KOPT-K1 (cell line): ENCODE results near the gene LEKR1.
"Not testable (repeated sequence)": the region's sequence is repeated elsewhere in the genome, so short reads cannot be mapped to it uniquely, and the experiment has no call there.

Experiments
- H3K27ac ChIP-seq: fragments of 200-600 bp; sonication (generic); 2 replicates; pipeline ENCODE4 v1.5.1; 2016; ENCODE audit warnings: antibody characterized with exemption, mild to moderate bottlenecking, low read depth, low read length; ENCODE audit not compliant: poor library complexity, severe bottlenecking
- H3K36me3 ChIP-seq: fragments of 200-600 bp; sonication (generic); 2 replicates; pipeline ENCODE4 v1.5.1; 2017; ENCODE audit warnings: antibody characterized with exemption, mild to moderate bottlenecking, low read length, moderate library complexity; ENCODE audit not compliant: insufficient read depth
- H3K9me3 ChIP-seq: fragments of 200-600 bp; sonication (generic); 2 replicates; pipeline ENCODE4 v1.5.1; 2017; ENCODE audit warnings: antibody characterized with exemption, low read length, mild to moderate bottlenecking; ENCODE audit not compliant: insufficient read depth, poor library complexity, severe bottlenecking

LEKR1 gene

DNA sequence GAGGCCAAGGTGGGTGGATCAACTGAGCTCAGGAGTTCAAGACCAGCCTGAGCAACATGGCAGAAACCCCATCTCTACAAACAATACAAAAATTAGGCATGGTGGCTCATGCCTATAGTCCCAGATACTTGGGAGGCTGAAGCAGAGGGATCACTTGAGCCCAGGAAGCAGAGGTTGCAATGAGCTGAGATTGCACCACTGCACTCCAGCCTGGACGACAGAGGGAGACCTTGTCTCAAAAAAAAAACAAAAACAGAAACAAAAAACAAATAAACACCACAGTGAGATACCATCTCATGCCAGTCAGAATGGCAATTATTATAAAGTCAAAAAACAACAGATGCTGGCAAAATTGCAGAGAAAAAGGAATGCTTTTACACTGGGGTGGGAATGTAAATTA, 69.2 kb downstream of the LEKR1 start:
- H3K27ac ChIP-seq, H3K9me3 ChIP-seq, H3K36me3 ChIP-seq: not testable (repeated sequence)

DNA sequence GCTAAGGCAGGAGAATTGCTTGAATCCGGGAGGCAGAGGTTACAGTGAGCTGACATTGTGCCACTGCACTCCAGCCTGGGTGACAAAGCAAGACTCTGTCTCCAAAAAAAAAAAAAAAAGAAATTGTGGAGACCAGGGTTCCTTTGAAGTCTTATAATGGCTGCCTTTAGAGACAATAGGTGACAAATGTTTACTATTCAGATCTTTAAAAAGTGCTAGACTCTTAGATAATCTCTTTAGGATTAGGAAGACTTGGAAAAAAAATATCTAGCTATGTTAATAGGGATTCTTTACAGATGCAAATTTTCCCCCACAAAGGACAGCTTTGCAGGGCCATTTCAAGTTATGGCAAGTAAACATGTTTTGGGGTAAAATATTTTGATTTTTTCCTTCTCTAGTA, 71.7 kb downstream of the LEKR1 start:
- H3K9me3 ChIP-seq, H3K36me3 ChIP-seq, H3K27ac ChIP-seq: not testable (repeated sequence)

- Histone ChIP-seq H3K36me3 (no peaks in the 10 kb centered on the region), H3K9me3 (peaks cover 3% of the 10 kb centered on the region), H3K27ac (no peak overlapping the region)
These were observed 72.2 kb downstream of the LEKR1 start for GRCh38 chr3:156898296-156898880.

DNA sequence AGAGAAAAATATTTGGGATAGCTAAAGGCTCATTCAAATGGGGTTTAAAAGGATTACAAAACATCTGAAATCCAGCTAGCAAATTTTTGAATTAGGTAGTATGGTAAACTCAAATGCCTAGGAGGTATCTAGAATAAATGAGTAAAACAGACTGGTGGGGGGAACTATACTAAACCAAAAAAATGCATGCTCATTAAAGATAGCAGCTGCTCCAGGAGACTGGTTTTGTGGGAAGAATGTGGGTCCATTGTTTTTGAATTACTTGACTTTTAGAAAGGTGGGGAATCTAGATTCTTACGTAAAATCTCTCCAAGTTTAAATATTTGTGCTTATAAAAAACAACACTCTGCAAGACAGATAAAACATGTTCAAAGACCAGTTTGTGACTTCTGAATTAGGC, 73.8 kb downstream of the LEKR1 start:
- H3K27ac ChIP-seq, result no peak overlapping the region
- H3K9me3 ChIP-seq, result no peaks in the 10 kb centered on the region
- no peaks in the 10 kb centered on the region for H3K36me3 ChIP-seq

- Histone ChIP-seq H3K27ac (no peak overlapping the region), H3K36me3 (no peaks in the 10 kb centered on the region), H3K9me3 (no peaks in the 10 kb centered on the region)
These were observed 76.8 kb downstream of the LEKR1 start for GRCh38 chr3:156902916-156903315.

GRCh38 chr3:156906275-156906674, 80.1 kb downstream of the LEKR1 start:
- no peak overlapping the region for H3K27ac ChIP-seq
- no peaks in the 10 kb centered on the region for H3K36me3 ChIP-seq
- H3K9me3 ChIP-seq, result no peaks in the 10 kb centered on the region

DNA sequence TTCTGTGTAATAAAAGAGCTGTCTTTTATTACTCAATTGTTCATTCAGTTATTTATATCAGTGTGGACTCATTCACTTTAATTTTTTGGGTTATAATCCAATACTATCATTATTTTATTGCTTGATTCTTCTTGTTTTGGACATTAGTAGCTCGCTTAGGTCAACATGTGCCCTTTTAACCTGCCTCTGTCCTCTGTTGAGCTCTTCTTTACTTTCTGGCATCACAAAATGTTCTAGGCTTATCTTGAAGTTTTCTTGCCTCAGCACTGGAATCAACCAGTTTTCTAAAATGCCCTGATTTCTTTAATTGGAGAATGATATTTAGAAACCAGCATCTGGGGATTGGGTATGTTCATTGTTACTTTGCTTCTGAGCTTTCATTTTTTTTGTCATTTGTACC, 82.2 kb downstream of the LEKR1 start:
- H3K9me3 ChIP-seq, result no peaks in the 10 kb centered on the region

DNA sequence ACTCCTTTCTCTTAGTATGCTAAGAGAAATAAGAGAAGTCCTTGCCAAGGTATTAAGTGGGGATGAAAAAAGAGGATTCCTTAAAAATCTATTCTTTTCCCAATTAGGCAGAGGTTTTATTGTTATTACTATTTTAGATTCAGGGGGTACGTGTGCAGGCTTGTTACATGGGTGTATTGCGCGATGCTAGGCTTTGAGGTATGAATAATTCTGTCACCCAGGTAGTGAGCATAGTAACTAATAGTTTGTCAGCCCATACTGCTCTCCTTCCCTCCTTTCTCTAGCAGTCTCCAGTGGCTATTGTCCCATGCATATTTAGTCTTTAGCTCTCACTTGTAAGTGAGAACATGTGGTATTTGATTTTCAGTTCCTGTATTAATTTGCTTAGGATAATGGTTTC, 83.9 kb downstream of the LEKR1 start:
- no peaks in the 10 kb centered on the region for H3K36me3 ChIP-seq
- no peaks in the 10 kb centered on the region for H3K9me3 ChIP-seq
- H3K27ac ChIP-seq, result no peak overlapping the region

More for the DNA sequence above, 82.2 kb downstream of the LEKR1 start:
- H3K27ac ChIP-seq, result no peak overlapping the region
- no peaks in the 10 kb centered on the region for H3K36me3 ChIP-seq

- H3K9me3 ChIP-seq, H3K27ac ChIP-seq, H3K36me3 ChIP-seq: not testable (repeated sequence)
These were observed 84.7 kb downstream of the LEKR1 start for GRCh38 chr3:156910831-156911230.

GRCh38 chr3:156914300-156914699, 88.1 kb downstream of the LEKR1 start:
- H3K27ac ChIP-seq, H3K9me3 ChIP-seq, H3K36me3 ChIP-seq: not testable (repeated sequence)

DNA sequence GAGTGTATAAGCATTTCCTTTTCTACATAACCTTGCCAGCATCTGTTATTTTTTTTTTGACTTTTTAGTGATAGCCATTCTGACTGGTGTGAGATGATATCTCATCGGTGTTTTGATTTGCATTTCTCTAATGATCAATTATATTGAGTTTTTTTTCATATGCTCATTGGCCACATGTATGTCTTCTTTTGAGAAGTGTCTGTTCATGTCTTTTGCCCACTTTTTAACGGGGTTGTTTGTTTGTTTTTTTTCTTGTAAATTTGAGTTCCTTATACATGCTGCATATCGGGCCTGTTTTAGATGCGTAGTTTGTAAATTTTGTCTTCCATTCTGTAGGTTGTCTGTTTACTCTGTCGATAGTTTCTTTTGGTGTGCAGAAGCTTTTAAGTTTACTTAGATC, 89.2 kb downstream of the LEKR1 start:
- no peaks in the 10 kb centered on the region for H3K36me3 ChIP-seq
- no peaks in the 10 kb centered on the region for H3K9me3 ChIP-seq
- no peak overlapping the region for H3K27ac ChIP-seq

DNA sequence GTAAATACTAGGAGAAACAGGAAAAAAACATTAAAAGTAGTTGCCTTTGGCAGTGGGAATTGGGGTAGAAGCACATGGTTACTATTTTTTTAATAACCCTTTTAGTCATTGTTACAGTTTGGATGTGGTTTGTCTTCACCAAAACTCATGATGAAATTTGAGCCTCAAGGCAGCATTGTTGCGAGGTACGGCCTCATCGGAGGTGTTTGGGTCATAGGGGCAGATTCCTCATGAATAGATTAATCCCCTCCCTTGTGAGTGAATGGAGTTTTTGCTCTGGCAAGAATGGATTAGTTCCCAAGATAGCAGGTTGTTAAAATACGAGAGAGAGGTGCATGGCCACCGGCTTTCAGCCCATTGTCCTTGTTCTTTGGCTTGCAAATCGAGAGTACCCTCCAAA, 92.6 kb downstream of the LEKR1 start:
- Histone ChIP-seq H3K9me3 (no peaks in the 10 kb centered on the region), H3K36me3 (no peaks in the 10 kb centered on the region), H3K27ac (no peak overlapping the region)

DNA sequence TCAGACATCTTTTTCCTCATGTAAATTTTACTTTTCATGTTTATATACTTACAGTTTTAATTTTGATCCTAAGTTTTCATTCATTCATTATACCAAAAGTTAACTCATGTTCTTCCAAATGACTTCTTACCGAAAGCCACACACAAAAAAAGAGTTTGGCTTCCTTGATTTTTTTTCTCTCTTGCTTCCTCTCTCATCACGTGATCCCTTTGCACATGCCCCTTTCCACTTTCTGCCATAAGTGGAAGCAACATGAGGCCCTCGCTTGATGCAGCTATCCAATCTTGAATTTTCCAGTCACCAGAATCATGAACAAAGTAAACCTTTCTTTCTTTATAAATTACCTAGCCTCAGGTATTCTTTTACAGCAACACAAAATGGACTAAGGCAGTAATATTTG, 93.7 kb downstream of the LEKR1 start:
- no peaks in the 10 kb centered on the region for H3K36me3 ChIP-seq
- H3K27ac ChIP-seq, result no peak overlapping the region
- no peaks in the 10 kb centered on the region for H3K9me3 ChIP-seq

DNA sequence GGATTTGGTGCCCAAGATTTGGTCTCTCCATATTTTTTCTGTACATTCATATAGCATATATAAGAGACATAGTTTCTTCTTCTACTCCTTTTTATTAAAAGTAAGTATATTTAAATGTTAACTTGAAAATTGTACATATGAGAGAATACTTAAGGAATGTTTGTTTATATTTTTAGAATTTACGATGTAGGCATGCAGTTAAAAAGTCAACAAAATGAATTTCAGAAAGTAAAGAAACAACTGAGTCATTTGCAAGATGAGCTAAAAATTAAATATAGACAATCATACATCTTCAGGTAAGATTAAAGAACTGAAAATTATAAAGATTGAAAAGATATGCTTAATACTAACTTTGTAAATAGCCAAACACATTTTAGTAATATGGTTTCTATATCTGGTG, 94.2 kb downstream of the LEKR1 start:
- no peaks in the 10 kb centered on the region for H3K9me3 ChIP-seq
- no peaks in the 10 kb centered on the region for H3K36me3 ChIP-seq
- H3K27ac ChIP-seq, result no peak overlapping the region

DNA sequence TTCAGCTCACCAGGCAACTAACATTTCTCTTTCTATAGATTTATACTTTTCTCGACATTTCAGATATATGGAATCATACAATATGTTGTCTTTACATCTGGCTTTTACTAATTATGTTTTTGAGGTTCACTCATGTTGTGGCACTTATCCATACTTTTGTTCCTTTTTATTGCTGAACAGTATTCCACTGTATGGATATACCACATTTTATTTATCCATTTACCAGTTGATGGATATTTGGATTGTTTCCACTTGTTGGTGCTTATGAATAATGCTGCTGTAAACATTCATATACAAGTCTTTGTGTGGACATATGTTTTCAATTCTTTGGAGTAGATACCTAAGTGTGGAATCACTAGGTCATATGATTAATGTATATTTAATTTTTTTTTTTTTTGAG, 97.2 kb downstream of the LEKR1 start:
- Histone ChIP-seq H3K36me3 (no peaks in the 10 kb centered on the region), H3K9me3 (no peaks in the 10 kb centered on the region), H3K27ac (no peak overlapping the region)

DNA sequence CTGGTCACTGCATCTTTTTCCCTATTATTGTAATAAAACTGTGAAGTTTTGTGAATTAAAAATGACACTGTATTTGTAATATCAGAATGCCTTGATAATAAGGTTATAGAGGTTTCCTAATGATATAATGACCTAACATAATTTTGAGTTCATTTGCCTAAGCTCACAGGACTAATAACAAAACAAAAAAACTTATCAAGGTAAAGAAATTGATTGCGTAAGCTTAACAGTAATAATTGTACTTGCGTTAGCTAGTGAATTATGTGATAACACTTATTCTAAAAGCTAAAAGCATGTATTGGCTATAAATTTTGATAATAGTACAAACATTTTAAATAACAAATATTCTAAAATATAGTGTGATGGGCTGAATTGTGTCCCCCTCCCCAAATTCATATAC, 112.6 kb downstream of the LEKR1 start:
- Histone ChIP-seq H3K27ac (no peak overlapping the region), H3K9me3 (no peaks in the 10 kb centered on the region), H3K36me3 (no peaks in the 10 kb centered on the region)

GRCh38 chr3:156939315-156939714, 113.2 kb downstream of the LEKR1 start:
- no peaks in the 10 kb centered on the region for H3K9me3 ChIP-seq
- no peak overlapping the region for H3K27ac ChIP-seq
- no peaks in the 10 kb centered on the region for H3K36me3 ChIP-seq
